Inflammatory macrophage treated with lipopolysaccharide for 4 hours (primary cell): ENCODE results near the gene PDZD2.
A peak's percentile ranks its signal among the peaks of the same experiment; 100 is the strongest.
"Not testable (repeated sequence)": the region's sequence is repeated elsewhere in the genome, so short reads cannot be mapped to it uniquely, and the experiment has no call there.

ENCODE experiments used
- DNase-seq: peaks from one replicate; pipeline ENCODE4 v3.0.0-alpha.2; 2020

Gene PDZD2

GRCh38 chr5:32057187-32058096 is 418.5 kb downstream of the PDZD2 start:
- DNase-seq: peak; percentile 8

GRCh38 chr5:32058101-32058500 is 419.2 kb downstream of the PDZD2 start:
- no peak for DNase-seq

GRCh38 chr5:32058997-32059396 is 420.1 kb downstream of the PDZD2 start:
- DNase-seq: no peak

- no peak for DNase-seq
Observed at GRCh38 chr5:32059761-32060530, 421.0 kb downstream of the PDZD2 start.

GRCh38 chr5:32061236-32061635 is 422.3 kb downstream of the PDZD2 start:
- DNase-seq: no peak

- DNase-seq: no peak
Observed at GRCh38 chr5:32066448-32066847, 427.5 kb downstream of the PDZD2 start.

- no peak for DNase-seq
Observed at GRCh38 chr5:32067774-32068470, 429.0 kb downstream of the PDZD2 start.

- DNase-seq: no peak
Observed at GRCh38 chr5:32068561-32068960, 429.6 kb downstream of the PDZD2 start.

GRCh38 chr5:32069396-32069795 is 430.5 kb downstream of the PDZD2 start:
- DNase-seq: no peak

GRCh38 chr5:32071351-32071944 is 432.5 kb downstream of the PDZD2 start:
- DNase-seq: no peak

GRCh38 chr5:32072054-32072453 is 433.1 kb downstream of the PDZD2 start:
- DNase-seq: no peak

- DNase-seq: no peak
Observed at GRCh38 chr5:32074401-32074800, 435.5 kb downstream of the PDZD2 start.

- peak; percentile 54 for DNase-seq
Observed at GRCh38 chr5:32076699-32077695, 438.1 kb downstream of the PDZD2 start.

- not testable (repeated sequence) for DNase-seq
Observed at GRCh38 chr5:32078855-32079254, 439.9 kb downstream of the PDZD2 start.

GRCh38 chr5:32080565-32080964 is 441.6 kb downstream of the PDZD2 start:
- not testable (repeated sequence) for DNase-seq

- DNase-seq: no peak
Observed at GRCh38 chr5:32082701-32083100, 443.8 kb downstream of the PDZD2 start.

GRCh38 chr5:32083981-32084430 is 445.1 kb downstream of the PDZD2 start:
- DNase-seq: peak; percentile 50

- DNase-seq: no peak
Observed at GRCh38 chr5:32087086-32088082, 448.5 kb downstream of the PDZD2 start.

GRCh38 chr5:32088214-32088613 is 449.3 kb downstream of the PDZD2 start:
- no peak for DNase-seq
